ENCODE measurements around the gene INTS4. TPM values are rescaled to one million over a fixed set of nuclear protein-coding genes. Genes with fewer than 3 reads are reported as not detected.
"Not testable (repeated sequence)": the region's sequence is repeated elsewhere in the genome, so short reads cannot be mapped to it uniquely, and the experiment has no call there.

INTS4 gene
- total RNA-seq, 2 experiments from 2014 or later, result 50.6 to 57.0 TPM

GRCh38 chr11:78020246-78020645 is 25.8 kb upstream of the INTS4 start:
- Histone ChIP-seq H3K9me3 (ENCODE audit: low read length) (no peaks in the 10 kb centered on the region), H3K27ac (ENCODE audit: low read depth, low read length, poor library complexity, severe bottlenecking) (no peak overlapping the region), H3K4me1 (ENCODE audit: insufficient read depth, low read length, poor library complexity, severe bottlenecking) (no peaks in the 10 kb centered on the region), H3K4me3 (ENCODE audit: low read depth, low read length, poor library complexity, severe bottlenecking) (no peak overlapping the region), H3K36me3 (ENCODE audit: insufficient read depth, low read length) (no peaks in the 10 kb centered on the region), H3K4me2 (ENCODE audit: low read length) (no peak overlapping the region), H4K20me1 (ENCODE audit: insufficient read depth, low read length) (no peaks in the 10 kb centered on the region), H3K79me2 (ENCODE audit: insufficient read depth, low read depth, low read length) (no peaks in the 10 kb centered on the region), H2AFZ (ENCODE audit: low read length) (no peak overlapping the region), H3K9me2 (ENCODE audit: insufficient read depth, low read length) (no peaks in the 10 kb centered on the region)
- TF ChIP-seq EZH2phosphoT487 (IDR thresholded peaks at IDR 0.05; ENCODE audit: borderline replicate concordance, low read depth, low read length) (no peak), CTCF (conservative IDR thresholded peaks at IDR 0.05; ENCODE audit: low read length) (no peak)
- DNase-seq (ENCODE audit: low spot score), result no peak
- ChIA-PET CTCF (ENCODE audit: unreplicated experiment) (interaction anchor here (0.6 kb wide), 1 partner anchor 46 kb away, joined by 3 read pairs; no protein-coding TSS in a partner anchor), POLR2A (interaction anchor here (0.6 to 1.2 kb wide), 2 partner anchors 11 to 19 kb away, joined by 4 to 6 read pairs; no protein-coding TSS in a partner anchor)
- intact Hi-C loops (cut with micrococcal nuclease; ENCODE audit: unreplicated experiment), result no loop called here
- BruUV-seq (replicated peaks), result no TSS peak

- H3K4me3 ChIP-seq (ENCODE audit: low read depth, low read length, poor library complexity, severe bottlenecking), result no peak overlapping the region
- no peak overlapping the region for H2AFZ ChIP-seq (ENCODE audit: low read length)
- no peak overlapping the region for H3K27ac ChIP-seq (ENCODE audit: low read depth, low read length, poor library complexity, severe bottlenecking)
- BruUV-seq (replicated peaks), result no TSS peak
- H3K36me3 ChIP-seq (ENCODE audit: insufficient read depth, low read length), result no peaks in the 10 kb centered on the region
- intact Hi-C loops (cut with micrococcal nuclease; ENCODE audit: unreplicated experiment), result no loop called here
- H3K9me3 ChIP-seq (ENCODE audit: low read length), result no peaks in the 10 kb centered on the region
- no peak for TF ChIP-seq EZH2phosphoT487 (IDR thresholded peaks at IDR 0.05; ENCODE audit: borderline replicate concordance, low read depth, low read length)
- no peak for TF ChIP-seq CTCF (conservative IDR thresholded peaks at IDR 0.05; ENCODE audit: low read length)
- ChIA-PET POLR2A (no interaction called here), CTCF (ENCODE audit: unreplicated experiment) (no interaction called here)
- H3K79me2 ChIP-seq (ENCODE audit: insufficient read depth, low read depth, low read length), result no peaks in the 10 kb centered on the region
- H3K4me1 ChIP-seq (ENCODE audit: insufficient read depth, low read length, poor library complexity, severe bottlenecking), result no peaks in the 10 kb centered on the region
- no peaks in the 10 kb centered on the region for H3K9me2 ChIP-seq (ENCODE audit: insufficient read depth, low read length)
- H4K20me1 ChIP-seq (ENCODE audit: insufficient read depth, low read length), result no peaks in the 10 kb centered on the region
- H3K4me2 ChIP-seq (ENCODE audit: low read length), result no peak overlapping the region
- DNase-seq (ENCODE audit: low spot score), result no peak
Measured at GRCh38 chr11:78019808-78020207, 25.3 kb upstream of the INTS4 start.

- TF ChIP-seq EZH2phosphoT487 (IDR thresholded peaks at IDR 0.05; ENCODE audit: borderline replicate concordance, low read depth, low read length) (no peak), CTCF (conservative IDR thresholded peaks at IDR 0.05; ENCODE audit: low read length) (no peak)
- Histone ChIP-seq H3K9me2 (ENCODE audit: insufficient read depth, low read length) (no peaks in the 10 kb centered on the region), H3K36me3 (ENCODE audit: insufficient read depth, low read length) (no peaks in the 10 kb centered on the region), H3K4me3 (ENCODE audit: low read depth, low read length, poor library complexity, severe bottlenecking) (no peak overlapping the region), H2AFZ (ENCODE audit: low read length) (no peak overlapping the region), H4K20me1 (ENCODE audit: insufficient read depth, low read length) (no peaks in the 10 kb centered on the region), H3K9me3 (ENCODE audit: low read length) (no peaks in the 10 kb centered on the region), H3K27ac (ENCODE audit: low read depth, low read length, poor library complexity, severe bottlenecking) (no peak overlapping the region), H3K4me2 (ENCODE audit: low read length) (no peak overlapping the region), H3K4me1 (ENCODE audit: insufficient read depth, low read length, poor library complexity, severe bottlenecking) (no peaks in the 10 kb centered on the region), H3K79me2 (ENCODE audit: insufficient read depth, low read depth, low read length) (no peaks in the 10 kb centered on the region)
- intact Hi-C loops (cut with micrococcal nuclease; ENCODE audit: unreplicated experiment), result no loop called here
- ChIA-PET POLR2A (no interaction called here), CTCF (ENCODE audit: unreplicated experiment) (no interaction called here)
- no TSS peak for BruUV-seq (replicated peaks)
- no peak for DNase-seq (ENCODE audit: low spot score)
Measured at GRCh38 chr11:78015878-78016277, 21.4 kb upstream of the INTS4 start.

- POLR2A ChIA-PET; H3K4me2 ChIP-seq (ENCODE audit: low read length); H2AFZ ChIP-seq (ENCODE audit: low read length); DNase-seq (ENCODE audit: low spot score); H3K4me1 ChIP-seq (ENCODE audit: insufficient read depth, low read length, poor library complexity, severe bottlenecking); CTCF ChIA-PET (ENCODE audit: unreplicated experiment); H3K4me3 ChIP-seq (ENCODE audit: low read depth, low read length, poor library complexity, severe bottlenecking); H3K9me2 ChIP-seq (ENCODE audit: insufficient read depth, low read length); BruUV-seq (replicated peaks); H3K79me2 ChIP-seq (ENCODE audit: insufficient read depth, low read depth, low read length); H3K36me3 ChIP-seq (ENCODE audit: insufficient read depth, low read length); H3K9me3 ChIP-seq (ENCODE audit: low read length); H4K20me1 ChIP-seq (ENCODE audit: insufficient read depth, low read length); H3K27ac ChIP-seq (ENCODE audit: low read depth, low read length, poor library complexity, severe bottlenecking); intact Hi-C loops (cut with micrococcal nuclease; ENCODE audit: unreplicated experiment): not testable (repeated sequence)
Measured at GRCh38 chr11:78014937-78015520, 20.6 kb upstream of the INTS4 start.
